HG03066 (cell line): Measurements from ENCODE around the gene GOLGA6C.
"Not testable (repeated sequence)": the region's sequence is repeated elsewhere in the genome, so short reads cannot be mapped to it uniquely, and the experiment has no call there.

Experiments
- ATAC-seq: cut with Tn5 transposase; IDR thresholded peaks from one replicate; pipeline ENCODE4 v1.9.1; 2021; ENCODE audit warnings: low read depth; ENCODE audit not compliant: unreplicated experiment

GOLGA6C gene

DNA sequence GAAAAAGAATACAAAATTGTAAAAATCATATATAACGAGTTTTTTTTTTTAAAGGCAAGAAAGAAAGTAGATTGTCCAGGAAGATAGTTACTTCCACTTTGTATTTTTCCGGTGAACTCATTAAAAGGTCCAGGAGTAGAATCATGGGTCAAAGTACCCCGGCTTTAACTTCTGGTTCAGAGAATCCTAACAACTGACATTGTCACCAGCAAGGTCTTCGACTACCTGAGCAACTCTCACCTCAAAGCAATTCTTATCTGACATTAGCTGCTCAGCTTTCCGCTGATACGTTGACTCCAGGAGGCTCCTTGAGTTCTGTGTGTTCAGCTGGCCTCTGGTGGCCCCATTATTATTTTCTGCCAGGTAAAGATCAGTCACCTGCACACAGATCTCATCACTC, 9.1 kb upstream of the GOLGA6C start:
- ATAC-seq, result not testable (repeated sequence)

DNA sequence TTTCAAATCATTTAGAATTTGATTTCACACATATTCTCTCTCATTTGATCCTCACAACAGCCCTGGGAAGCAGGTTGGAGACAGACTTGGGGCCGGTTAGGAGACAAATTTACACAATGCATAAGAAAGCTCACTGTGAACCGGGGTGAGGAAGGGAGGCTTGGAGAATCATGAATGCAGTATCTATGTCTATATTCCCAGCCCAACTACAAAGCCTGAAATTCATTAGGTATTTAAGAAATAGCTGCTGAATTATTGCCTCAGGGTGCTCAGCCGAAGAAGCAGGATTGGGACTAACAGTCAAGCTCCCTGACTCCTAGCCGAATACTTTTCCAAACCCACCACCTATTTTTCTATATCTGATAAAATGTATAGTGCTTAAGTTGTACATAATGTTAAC, 8.4 kb upstream of the GOLGA6C start:
- no peak for ATAC-seq

DNA sequence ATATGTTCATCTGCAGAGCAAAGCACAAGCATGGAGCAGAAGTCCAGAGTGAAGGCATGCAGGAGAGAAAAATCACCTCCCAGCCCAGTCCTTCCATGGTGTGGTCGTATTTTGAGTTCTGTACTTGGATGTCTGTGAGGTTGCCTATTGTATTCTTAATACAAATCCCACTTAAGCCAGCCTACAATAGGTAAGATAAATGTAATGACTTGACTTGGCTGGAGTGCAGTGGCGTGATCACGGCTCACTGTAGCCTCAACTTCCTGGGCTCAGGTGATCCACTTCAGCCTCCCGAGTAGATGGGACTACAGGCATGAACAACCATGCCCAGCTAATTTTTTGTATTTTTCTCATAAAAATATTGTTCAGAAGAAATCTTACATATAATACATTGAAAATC, 6.8 kb upstream of the GOLGA6C start:
- not testable (repeated sequence) for ATAC-seq

DNA sequence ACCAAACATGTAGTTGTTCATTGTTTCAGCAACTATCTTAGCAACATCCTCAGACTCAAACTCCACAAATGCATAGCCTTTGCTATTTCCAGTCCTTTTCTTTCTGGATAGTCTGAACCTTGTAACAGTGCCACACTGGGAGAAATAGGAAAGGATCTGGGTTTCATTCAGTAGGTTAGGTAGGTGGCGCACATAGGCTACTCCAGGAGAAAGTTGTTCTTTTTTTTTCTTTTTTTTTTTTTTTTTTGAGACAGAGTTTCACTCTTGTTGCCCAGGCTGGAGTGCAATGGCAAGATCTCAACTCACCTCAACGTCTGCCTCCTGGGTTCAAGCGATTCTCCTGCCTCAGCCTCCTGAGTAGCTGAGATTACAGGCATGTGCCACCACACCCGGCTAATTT, 5.8 kb upstream of the GOLGA6C start:
- not testable (repeated sequence) for ATAC-seq

DNA sequence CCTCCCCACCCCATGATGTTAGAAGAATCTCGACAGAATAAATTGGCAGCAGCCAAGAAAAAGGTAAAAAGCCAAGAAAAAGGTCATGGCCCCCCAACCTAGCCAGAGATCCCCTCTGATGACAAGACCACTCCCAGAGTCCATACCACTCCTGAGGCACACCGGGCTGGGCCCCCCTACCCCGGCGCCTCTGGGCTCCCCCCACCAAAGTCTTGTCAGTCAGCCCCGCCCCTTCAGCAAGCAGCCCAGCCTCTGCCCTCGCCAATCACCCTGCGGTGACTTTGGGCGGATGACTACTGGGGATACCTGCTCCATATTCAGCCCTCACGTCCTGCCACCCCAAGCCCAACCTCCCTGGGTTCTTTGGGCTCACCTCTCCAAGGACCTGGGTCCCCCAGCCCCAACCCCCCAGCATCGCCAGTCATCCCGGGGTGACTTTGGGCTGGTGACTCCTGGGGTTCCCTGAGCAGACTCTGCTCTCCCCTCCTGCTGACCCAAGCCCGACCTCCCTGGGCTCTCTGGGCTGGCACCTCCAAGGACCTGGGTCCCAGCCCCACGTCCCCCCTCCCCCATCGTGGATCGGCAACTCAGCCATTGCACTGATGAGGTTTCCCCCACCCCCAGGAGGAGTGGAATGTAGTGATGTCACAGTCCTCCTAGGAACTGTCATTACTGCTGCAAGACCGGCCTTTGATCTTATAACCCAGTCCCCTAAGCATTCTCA, 648 bp downstream of the GOLGA6C start:
- not testable (repeated sequence) for ATAC-seq

DNA sequence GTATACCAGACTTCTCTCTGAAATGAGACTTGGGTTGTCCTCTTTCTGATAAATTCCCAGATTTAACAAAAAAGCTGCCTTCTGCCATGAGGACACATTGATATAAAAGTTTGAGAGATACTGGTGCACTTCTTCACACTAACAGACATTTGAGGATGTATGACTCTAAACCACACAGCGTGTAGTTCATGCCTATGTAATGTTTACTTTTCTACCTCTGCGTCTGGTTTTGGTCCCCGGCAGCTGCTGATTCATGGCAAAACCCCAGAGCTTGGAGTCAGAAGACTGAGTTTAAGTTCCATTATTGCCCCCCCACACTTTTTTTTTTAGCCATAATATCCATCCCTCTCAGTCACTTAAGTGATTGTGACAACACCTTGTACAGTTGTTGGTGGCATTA, 1.7 kb downstream of the GOLGA6C start:
- not testable (repeated sequence) for ATAC-seq

DNA sequence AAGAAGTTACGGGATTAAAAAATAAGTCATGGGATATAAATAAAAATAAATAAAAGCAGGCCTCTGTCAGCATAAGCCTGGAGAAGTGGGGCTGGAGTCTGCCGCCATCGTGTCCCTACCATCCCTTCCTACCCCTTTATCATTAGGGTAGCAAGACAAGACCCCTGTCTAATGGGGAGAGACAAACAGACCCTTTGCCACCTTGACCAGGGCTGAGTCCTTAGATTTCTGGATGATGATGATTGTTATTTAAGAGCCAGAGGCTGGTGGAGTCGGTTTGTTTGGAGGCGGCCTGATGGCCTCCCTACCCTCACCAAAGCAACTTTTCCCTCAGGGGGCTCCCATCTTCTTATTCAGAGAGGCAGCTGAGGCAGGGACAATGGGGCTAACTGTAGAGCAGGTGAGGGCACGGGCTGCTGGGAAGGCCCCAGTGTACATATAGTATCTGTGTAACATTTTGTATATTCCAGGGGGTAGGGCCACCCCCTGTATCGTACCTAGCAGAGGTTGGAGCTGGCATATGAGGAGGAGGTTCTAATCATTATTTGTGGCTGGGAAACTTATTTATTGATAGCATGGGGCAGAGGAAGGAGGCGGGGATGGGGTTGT, 15.7 kb downstream of the GOLGA6C start:
- ATAC-seq, result not testable (repeated sequence)

DNA sequence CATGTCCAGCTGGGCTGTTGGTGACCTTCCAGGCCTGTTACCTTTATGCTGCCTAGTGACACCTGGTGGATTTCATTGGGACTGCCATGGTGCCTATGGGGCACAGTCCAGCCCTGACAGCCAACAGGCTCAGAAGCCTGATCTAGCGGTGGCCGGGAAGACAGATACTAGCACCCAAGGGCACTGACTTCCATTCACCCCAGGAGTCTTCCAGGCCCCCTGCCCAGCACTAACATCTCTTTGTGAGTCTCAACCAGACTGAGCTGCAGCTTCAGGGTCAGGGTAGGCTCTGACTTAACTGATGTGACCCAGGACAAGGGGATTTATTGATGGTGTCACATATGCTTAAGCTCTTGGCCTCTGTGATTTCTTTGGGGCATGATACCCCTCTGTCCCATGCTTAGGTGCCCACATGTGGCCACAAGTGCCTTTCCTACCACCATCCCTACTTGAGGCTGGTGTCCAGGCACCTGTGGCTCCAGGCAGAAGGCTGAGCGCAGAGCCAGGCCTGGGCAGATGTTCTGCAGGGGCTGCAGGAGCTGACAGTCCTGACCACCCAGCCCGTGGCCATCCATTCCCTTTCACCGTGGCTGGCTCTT, 16.5 kb downstream of the GOLGA6C start:
- not testable (repeated sequence) for ATAC-seq

DNA sequence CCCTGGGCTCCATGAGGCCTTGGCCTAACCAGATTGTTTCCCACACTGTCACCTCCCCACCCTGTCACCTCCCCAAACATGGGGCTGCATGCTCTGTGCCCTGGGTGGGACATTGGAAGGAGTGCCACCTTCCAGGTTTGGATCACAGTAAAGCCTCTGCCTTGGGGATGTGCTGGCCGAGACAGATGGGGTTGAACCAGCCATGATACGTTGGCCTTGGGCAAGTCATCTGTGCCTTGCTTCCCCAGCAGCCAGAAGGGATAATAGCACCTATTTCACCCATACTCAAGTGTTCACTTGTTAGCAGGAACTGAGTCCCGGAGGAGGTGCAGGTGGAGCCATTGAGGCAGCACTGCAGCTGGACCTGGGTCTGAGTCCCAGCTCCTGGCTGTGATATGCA, 17.5 kb downstream of the GOLGA6C start:
- ATAC-seq, result not testable (repeated sequence)

DNA sequence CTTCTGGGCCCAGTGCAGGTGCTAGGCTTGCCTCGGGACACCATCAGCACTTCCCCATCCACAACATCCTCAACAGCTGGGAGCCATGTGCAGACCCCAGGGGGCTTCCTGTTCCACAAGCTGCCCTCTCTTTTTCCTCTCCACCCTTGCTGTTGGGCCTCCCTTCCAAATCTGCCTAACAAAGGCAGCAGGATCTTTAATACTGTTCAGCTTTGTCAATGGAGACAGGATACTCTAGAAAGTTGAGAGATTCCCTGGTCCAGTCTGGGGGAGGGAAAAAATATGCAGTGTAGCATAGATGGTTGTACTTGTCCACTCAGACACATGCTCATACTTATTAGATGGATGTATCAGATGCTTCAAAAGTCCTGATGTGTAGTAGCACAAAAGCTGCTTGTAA, 20.4 kb downstream of the GOLGA6C start:
- not testable (repeated sequence) for ATAC-seq

DNA sequence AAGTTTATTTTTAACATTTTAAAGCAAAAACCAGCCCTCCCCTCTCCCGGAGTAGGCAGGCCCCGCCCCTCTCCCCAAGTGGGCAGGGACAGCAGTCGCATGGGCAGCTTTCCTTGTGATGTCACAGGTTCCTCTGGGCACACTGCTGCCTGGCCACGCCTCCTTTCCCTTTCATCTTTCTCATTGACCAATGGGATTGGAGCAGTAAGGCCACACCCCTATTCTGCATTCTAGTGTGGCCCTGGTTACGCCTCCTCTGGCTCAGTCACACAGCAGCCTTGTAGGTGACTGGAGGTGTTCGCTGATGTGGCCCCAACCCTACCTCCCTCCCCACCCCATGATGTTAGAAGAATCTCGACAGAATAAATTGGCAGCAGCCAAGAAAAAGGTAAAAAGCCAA, 24.4 kb downstream of the GOLGA6C start, which contains the start of gene GOLGA6D:
Gene GOLGA6D (plus strand): TSS at position 264 of the 400 bp plus-strand sequence. CDS start 41 bp downstream, at position 305.
- not testable (repeated sequence) for ATAC-seq

DNA sequence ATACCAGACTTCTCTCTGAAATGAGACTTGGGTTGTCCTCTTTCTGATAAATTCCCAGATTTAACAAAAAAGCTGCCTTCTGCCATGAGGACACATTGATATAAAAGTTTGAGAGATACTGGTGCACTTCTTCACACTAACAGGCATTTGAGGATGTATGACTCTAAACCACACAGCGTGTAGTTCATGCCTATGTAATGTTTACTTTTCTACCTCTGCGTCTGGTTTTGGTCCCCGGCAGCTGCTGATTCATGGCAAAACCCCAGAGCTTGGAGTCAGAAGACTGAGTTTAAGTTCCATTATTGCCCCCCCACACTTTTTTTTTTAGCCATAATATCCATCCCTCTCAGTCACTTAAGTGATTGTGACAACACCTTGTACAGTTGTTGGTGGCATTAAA, 26.0 kb downstream of the GOLGA6C start:
- not testable (repeated sequence) for ATAC-seq

DNA sequence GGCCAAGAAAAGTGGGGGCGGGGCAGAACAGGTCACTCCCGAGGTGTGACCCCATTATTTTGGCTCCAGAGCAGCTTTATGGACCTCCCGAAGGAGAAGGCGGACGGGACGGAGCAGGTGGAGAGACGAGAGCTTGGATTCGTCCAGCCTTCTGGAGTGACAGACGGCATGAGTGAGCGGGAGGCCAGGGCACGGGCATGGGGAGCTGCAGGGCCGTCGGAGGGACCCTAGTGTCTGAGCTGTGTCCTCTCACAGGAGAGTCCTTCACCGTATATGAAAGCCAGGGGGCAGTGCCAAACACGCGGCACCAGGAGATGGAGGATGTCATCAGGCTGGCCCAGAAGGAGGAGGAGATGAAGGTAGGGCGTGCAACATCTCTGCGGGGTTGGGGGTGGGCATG, 35.5 kb downstream of the GOLGA6C start:
- not testable (repeated sequence) for ATAC-seq

DNA sequence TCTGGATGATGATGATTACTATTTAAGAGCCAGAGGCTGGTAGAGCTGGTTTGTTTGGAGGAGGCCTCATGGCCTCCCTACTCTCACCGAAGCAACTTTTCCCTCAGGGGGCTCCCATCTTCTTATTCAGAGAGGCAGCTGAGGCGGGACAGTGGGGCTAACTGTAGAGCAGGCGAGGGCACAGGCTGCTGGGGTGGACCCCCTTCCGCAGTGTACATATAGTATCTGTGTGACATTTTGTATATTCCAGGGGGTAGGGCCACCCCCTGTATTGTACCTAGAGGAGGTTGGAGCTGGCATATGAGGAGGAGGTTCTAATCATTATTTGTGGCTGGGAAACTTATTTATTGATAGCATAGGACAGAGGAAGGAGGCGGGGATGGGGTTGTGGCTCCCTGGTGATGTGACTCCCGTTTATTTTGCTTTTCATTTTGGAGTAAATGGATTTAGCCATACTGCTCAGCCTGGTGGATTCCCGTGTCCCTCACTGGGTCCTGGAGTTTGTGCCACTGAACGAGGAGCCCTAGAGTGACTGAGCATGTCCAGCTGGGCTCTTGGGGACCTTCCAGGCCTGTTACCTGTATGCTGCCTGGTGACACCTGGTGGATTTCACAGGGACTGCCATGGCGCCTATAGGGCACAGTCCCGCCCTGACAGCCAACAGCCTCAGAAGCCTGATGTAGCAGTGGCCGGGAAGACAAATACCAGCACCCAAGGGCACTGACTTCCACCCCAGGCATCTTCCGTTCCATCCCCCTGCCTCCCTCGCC, 40.6 kb downstream of the GOLGA6C start:
- not testable (repeated sequence) for ATAC-seq

DNA sequence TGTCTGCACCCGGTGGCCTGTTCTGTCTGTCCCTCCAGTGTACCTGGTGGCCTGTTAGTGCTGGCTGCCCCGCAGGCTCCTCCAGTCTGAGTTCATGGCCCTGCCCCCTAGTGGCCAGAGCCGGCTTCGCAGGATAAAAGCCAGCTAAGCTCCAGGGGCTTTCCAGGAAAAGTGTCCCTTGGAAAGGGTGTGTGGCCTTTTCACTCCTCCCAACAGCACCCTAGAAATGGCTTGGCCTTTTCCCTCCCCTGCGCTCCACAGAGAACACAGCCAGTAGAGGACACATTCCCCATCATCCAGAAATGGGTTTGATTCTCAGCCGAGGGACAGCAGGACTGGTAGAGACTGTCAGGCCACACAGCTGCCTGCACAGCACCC, 41.2 kb downstream of the GOLGA6C start:
- ATAC-seq, result not testable (repeated sequence)

DNA sequence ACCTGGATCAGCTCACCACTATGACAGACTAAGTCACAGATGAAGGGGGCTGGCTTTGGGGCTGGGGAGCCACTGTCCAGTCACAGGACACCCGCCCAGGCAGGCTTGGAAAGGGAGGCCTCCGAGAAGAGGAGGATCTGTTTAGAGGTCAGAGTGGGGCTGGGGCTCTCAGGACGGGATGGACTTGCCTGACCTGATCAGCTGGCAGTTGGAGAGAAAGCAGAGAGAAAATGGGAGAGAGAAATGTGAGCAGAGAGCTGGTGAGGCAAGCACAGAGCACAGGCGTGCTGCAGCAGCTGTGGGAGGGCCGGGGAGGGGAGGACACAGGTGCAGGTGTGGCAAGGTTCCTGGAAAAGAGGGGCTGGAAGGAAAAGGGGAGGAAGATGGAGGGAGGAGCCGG, 41.9 kb downstream of the GOLGA6C start:
- not testable (repeated sequence) for ATAC-seq

DNA sequence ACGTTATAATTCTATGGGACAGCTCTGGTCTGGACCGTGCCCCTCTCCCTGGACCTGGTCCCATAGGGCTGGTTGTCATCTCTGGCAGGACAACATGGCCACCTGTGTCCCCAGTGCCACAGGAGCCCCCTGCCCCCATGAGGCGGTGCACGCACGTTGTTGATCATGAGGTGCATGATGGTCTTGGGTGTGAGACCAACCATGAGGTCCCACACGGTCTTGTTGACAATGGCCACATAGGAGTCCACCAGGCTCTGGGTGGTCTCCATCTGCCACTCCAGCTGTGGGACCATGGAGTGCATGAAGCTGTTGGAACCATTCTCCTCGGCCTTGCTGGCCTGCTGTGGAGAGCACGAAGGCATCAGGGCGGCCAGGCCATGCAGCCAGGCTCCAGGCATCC, 44.2 kb downstream of the GOLGA6C start:
- no peak for ATAC-seq

DNA sequence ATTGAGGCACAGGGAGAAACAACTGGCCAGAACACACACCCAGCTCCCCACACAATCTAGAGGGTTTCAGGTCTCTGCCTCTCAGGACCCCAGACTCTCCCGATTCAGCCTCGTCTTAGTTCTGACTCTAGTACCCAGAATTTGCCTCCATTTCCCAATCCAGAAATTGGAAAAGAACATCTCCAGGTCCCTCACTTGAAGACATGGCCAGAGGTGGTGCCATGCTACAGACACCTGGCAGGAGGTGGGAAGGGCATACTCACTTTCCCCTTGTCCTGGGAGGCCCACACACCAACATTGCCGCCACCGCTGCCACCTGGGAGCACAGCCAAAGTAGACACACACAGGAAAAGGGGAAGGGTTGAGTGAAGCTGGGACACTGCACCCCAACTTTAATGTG, 44.6 kb downstream of the GOLGA6C start:
- not testable (repeated sequence) for ATAC-seq

DNA sequence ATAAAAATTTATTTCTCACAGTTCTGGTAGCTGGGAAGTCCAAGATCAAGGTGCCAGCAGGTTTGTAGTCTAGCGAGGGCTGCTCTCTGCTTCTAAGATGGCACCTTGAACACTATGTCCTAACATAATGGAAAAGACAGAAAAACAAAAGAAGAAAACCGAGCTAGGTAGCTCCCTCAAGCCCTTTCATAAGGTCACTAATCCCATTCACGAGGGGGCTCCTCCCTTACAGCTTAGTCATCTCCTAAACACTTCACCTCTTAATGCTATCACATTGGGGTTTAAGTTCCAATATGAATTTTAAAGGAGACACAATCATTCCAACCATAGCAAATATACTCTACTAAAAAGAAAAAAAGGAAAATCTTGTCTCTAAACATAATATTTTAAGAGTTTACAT, 48.1 kb downstream of the GOLGA6C start:
- no peak for ATAC-seq

DNA sequence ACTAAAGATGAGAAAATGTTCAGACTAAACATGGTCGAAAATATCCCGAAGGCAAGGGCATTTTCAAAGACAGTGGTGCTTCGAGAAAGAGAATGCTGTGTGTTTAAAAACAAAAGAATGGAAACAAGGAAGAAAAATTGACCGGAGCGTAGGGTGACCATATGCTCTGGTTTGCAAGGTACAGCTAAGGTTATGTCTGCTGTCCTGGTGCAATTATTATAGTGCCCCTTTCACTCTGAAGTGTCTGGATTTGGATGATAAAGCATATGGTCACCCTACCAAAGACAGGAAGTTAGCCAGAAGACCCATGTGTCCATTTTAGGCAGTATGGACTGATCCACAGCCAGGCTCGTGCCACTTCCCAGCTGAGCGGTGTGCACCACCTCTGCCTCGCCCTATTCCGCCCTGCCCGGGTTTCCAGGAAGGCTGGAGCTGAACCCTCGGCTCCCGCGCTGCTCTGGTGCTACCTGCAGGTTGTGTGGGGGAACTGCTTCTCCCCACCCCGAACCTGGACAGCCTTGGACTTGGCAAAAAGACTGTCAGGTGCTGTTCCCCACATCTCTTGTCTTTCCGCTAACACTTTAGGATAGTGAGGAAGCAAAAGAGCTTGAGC, 49.8 kb downstream of the GOLGA6C start:
- ATAC-seq, result no peak

DNA sequence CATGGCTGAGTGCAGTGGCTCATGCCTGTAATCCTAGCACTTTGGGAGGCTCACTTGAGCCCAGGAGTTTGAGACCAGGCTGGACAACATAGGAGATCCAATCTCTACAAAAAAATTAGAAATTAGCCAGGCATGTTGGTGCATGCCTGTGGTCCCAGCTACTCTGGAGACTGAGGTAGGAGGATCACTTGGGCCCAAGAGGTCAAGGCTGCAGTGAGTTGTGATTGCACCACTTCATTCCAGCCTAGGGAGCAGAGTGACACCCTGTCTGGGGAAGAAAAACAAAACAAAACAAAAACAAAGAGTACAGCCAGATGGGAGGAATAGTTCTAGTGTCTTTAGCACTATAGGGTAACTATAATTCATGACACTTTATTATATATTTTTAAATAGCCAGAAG, 51.6 kb downstream of the GOLGA6C start:
- ATAC-seq, result no peak
